Measurements from ENCODE around the gene KRTAP12-1. TPM values are rescaled to one million over a fixed set of nuclear protein-coding genes. Genes with fewer than 3 reads are reported as not detected.
"Not testable (repeated sequence)": the region's sequence is repeated elsewhere in the genome, so short reads cannot be mapped to it uniquely, and the experiment has no call there.

Gene KRTAP12-1
- total RNA-seq, 1 donor from 2014 or later: not detected

DNA sequence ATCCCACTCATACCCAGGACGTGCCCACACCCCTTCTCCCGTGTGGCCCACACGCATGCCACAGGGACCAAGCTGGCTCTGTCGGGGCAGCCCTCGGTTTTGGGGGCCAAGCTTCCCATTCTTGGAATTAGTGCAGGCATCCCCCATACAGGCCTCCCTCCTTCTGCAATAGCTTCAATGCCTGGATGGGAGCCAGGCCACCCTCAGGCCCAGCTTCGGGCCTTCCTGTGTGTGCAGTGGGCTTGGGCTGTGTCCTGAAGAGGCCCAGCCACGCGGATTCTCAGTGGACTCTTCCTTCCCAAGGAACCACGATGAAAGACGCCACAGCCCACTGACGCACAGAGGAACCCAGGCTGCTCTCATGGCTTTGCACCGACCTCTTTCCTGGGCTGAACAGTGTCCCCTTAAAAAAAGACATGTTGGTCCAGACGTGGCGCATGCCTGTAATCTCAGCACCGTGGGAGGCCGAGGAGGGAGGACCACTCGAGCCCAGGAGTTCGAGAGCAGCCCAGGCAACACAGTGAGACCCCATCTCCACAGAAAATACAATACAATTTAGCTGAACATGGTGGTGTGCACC, 32.4 kb downstream of the KRTAP12-1 start:
- DNase-seq (ENCODE audit: low spot score): no peak
- peaks cover 6% of the 10 kb centered on the region for H3K9me3 Mint-ChIP-seq
- no peak overlapping the region for H3K27ac Mint-ChIP-seq
- intact Hi-C loops (cut with micrococcal nuclease): no loop called here
- peaks cover 7% of the 10 kb centered on the region for H3K4me1 Mint-ChIP-seq (ENCODE audit: low read depth)
- no peak overlapping the region for H3K4me3 Mint-ChIP-seq (ENCODE audit: low read depth)
- H3K36me3 Mint-ChIP-seq (ENCODE audit: low read depth): peaks cover 6% of the 10 kb centered on the region
- no peaks in the 10 kb centered on the region for H3K27me3 Mint-ChIP-seq (ENCODE audit: low read depth)

DNA sequence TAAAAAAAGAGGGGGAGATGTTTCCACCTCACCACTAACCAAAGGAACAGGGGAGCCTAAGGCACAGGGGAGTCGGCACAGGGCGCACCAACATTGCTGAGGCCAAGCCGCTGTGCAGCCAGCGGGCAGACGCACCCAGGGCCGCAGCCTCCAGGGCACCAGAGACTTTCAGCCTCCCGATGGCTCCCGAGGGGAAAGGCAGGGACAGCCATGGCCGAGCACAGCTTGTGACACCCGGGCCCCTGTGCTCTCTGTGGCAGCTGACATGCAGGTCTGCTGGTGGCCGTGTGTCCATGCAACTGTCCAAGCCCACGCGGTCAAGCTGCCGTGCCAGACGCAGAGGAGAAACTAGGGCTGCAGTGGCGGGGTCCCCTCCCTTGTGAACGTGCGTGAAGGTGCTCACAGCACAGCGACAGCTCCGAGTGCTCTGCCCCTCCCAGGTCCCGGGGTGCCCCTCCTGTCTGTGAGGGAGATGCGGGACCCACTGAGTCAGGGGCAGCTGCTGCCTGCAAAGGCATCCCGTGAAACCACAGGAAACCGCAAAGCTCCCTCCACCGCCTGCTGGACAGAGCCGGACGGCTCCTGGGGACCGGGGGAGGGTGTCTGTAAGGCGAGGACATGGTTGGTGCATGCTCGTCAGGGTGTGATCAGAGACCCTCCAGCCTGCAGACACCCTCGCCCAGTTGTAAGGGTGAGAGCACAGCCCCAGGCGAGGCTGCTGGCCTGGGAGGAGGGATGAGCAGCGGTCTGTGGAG, 33.2 kb downstream of the KRTAP12-1 start:
- no peaks in the 10 kb centered on the region for H3K27me3 Mint-ChIP-seq (ENCODE audit: low read depth)
- H3K27ac Mint-ChIP-seq: no peak overlapping the region
- peaks cover 15% of the 10 kb centered on the region for H3K9me3 Mint-ChIP-seq
- H3K36me3 Mint-ChIP-seq (ENCODE audit: low read depth): peaks cover 2% of the 10 kb centered on the region
- no peak overlapping the region for H3K4me3 Mint-ChIP-seq (ENCODE audit: low read depth)
- intact Hi-C loops (cut with micrococcal nuclease): no loop called here
- H3K4me1 Mint-ChIP-seq (ENCODE audit: low read depth): peaks cover 2% of the 10 kb centered on the region
- no peak for DNase-seq (ENCODE audit: low spot score)

DNA sequence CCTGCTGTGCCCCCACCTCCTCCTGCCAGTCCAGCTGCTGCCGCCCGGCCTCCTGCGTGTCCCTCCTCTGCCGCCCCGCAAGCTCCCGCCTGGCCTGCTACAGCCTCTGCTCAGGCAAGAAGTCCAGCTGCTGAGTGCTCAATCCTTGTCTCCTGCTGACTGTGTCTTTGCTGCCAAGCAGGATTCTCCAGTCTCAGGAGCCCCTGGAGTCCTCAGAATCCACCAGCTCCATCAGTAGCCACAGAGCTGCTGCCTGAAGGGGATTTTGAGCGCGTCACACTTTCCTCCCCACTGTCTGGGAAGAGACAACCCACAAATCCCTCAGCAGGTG, 34.8 kb downstream of the KRTAP12-1 start:
- intact Hi-C loops (cut with micrococcal nuclease): no loop called here
- H3K27me3 Mint-ChIP-seq (ENCODE audit: low read depth): no peaks in the 10 kb centered on the region
- no peak overlapping the region for H3K4me3 Mint-ChIP-seq (ENCODE audit: low read depth)

DNA sequence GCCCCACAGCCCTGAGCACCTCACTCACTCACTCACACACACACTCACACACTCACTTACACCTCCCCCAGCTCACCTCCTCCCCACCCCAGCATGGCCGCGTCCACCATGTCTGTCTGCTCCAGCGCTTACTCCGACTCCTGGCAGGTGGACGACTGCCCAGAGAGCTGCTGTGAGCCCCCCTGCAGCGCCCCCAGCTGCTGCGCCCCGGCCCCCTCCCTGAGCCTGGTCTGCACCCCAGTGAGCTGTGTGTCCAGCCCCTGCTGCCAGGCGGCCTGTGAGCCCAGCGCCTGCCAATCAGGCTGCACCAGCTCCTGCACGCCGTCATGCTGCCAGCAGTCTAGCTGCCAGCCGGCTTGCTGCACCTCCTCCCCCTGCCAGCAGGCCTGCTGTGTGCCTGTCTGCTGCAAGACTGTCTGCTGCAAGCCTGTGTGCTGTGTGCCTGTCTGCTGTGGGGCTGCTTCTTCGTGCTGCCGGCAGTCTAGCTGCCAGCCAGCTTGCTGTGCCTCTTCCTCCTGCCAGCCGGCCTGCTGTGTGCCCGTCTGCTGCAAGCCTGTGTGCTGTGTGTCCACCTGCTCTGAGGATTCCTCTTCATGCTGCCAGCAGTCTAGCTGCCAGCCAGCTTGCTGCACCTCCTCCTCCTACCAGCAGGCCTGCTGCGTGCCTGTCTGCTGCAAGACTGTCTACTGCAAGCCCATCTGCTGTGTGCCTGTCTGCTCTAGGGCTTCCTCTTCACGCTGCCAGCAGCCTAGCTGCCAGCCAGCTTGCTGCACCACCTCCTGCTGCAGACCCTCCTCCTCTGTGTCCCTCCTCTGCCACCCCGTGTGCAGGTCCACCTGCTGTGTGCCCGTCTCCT, 35.4 kb downstream of the KRTAP12-1 start, which contains the start of gene KRTAP10-11:
KRTAP10-11 (plus strand) TSS at position 49 of the 856 bp plus-strand sequence; CDS start at position 94, 45 bp downstream.
- H3K27ac Mint-ChIP-seq; DNase-seq (ENCODE audit: low spot score); H3K4me3 Mint-ChIP-seq (ENCODE audit: low read depth); intact Hi-C loops (cut with micrococcal nuclease); H3K36me3 Mint-ChIP-seq (ENCODE audit: low read depth); H3K27me3 Mint-ChIP-seq (ENCODE audit: low read depth); H3K4me1 Mint-ChIP-seq (ENCODE audit: low read depth): not testable (repeated sequence)
- H3K9me3 Mint-ChIP-seq: peaks cover 28% of the 10 kb centered on the region

More for the DNA sequence above, 34.8 kb downstream of the KRTAP12-1 start:
- H3K4me1 Mint-ChIP-seq (ENCODE audit: low read depth): no peaks in the 10 kb centered on the region
- no peak for DNase-seq (ENCODE audit: low spot score)
- H3K27ac Mint-ChIP-seq: no peak overlapping the region
- no peaks in the 10 kb centered on the region for H3K36me3 Mint-ChIP-seq (ENCODE audit: low read depth)
- H3K9me3 Mint-ChIP-seq: peaks cover 22% of the 10 kb centered on the region

DNA sequence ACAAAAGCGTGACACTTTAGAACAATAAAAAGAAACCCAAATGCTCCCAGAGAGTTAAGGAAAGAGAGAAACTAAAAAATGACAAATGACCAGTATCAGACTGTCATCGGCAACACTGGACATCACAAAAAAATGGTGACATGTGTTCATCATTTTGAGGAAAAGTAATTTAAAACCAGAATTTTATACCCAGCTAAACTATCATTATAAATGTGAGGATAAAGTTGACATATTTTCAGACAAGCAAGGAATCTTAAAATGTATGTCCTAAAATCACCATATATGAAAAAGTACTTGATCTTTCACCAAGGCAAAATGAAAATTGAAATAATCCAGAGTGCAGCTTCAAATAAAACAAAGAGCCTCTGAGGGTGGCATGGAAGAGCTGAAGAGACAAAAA, 37.1 kb downstream of the KRTAP12-1 start:
- peaks cover 41% of the 10 kb centered on the region for H3K9me3 Mint-ChIP-seq
- intact Hi-C loops (cut with micrococcal nuclease): no loop called here
- H3K36me3 Mint-ChIP-seq (ENCODE audit: low read depth): no peaks in the 10 kb centered on the region
- H3K4me1 Mint-ChIP-seq (ENCODE audit: low read depth): no peaks in the 10 kb centered on the region
- H3K4me3 Mint-ChIP-seq (ENCODE audit: low read depth): no peak overlapping the region
- H3K27me3 Mint-ChIP-seq (ENCODE audit: low read depth): no peaks in the 10 kb centered on the region
- DNase-seq (ENCODE audit: low spot score): no peak
- H3K27ac Mint-ChIP-seq: no peak overlapping the region

DNA sequence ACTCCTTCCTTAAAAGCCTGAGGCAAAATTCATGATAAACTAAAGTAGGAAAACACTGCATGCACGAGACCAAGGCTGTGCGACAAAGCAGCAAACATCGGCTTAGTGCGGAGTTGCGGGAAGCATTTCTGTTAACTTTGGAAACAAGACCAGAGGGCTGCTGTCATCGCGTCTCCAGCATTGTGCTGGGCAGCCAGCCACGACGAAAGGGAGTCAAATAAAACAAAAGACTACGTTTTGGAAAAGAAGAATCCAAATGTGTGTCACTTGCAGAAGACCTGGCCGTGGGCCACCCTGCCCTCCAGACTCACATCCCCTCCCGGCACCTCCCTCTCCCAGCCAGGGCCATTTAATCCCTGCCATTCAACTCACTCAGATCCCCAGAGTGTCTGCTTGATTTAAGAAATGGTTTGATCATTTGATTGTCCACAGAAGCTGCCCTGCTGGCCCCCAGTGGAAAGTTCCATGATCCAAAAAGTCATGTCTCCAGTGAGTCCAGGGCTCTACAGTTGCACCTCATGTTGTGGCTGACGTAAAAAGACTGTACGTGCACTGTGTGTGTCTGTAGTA, 38.1 kb downstream of the KRTAP12-1 start:
- no peak overlapping the region for H3K27ac Mint-ChIP-seq
- peaks cover 44% of the 10 kb centered on the region for H3K9me3 Mint-ChIP-seq

DNA sequence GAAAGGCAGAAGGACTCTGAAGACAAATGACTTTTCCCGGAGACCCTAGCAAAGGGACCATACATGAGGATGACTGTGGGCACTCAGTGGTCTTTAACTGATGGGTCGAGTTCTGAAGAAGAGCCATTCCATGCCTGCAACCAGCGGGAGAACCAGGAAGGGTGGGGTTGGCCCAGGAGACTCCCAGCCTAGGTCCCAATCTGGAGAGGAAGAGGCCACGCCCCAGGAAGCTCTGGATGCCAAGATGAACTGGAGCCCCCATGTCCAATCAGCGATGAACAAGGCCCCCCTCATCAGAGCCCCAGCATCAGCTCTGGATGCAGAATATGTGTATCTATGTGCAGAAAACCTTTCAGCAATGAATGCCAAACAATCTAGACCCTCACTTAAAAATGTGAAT, 41.2 kb downstream of the KRTAP12-1 start:
- Mint-ChIP-seq H3K36me3 (ENCODE audit: low read depth) (no peaks in the 10 kb centered on the region), H3K4me1 (ENCODE audit: low read depth) (no peaks in the 10 kb centered on the region), H3K27ac (no peak overlapping the region), H3K27me3 (ENCODE audit: low read depth) (no peaks in the 10 kb centered on the region), H3K9me3 (peaks cover 44% of the 10 kb centered on the region), H3K4me3 (ENCODE audit: low read depth) (no peak overlapping the region)
- no peak for DNase-seq (ENCODE audit: low spot score)
- intact Hi-C loops (cut with micrococcal nuclease): no loop called here

More for the DNA sequence above, 38.1 kb downstream of the KRTAP12-1 start:
- Mint-ChIP-seq H3K4me3 (ENCODE audit: low read depth) (no peak overlapping the region), H3K4me1 (ENCODE audit: low read depth) (no peaks in the 10 kb centered on the region), H3K36me3 (ENCODE audit: low read depth) (no peaks in the 10 kb centered on the region), H3K27me3 (ENCODE audit: low read depth) (no peaks in the 10 kb centered on the region)
- intact Hi-C loops (cut with micrococcal nuclease): no loop called here
- DNase-seq (ENCODE audit: low spot score): no peak

DNA sequence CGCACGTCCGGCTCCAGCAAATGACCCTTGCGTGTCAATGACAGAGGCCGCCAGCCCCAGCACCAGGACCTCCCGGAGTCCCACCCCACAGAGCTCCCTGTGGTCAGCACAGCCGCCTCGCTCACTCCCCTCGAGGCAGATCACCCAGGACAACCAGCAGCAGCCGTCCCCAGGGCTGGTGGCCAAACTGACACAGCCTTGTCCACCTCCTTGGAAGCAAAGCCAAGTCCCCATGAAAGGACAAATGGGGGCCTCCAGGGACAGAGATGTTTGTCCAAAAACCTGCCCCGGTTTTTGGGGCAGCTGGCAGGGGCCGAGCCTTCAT, 42.7 kb downstream of the KRTAP12-1 start:
- no peaks in the 10 kb centered on the region for H3K4me1 Mint-ChIP-seq (ENCODE audit: low read depth)
- H3K27ac Mint-ChIP-seq: no peak overlapping the region
- no peaks in the 10 kb centered on the region for H3K36me3 Mint-ChIP-seq (ENCODE audit: low read depth)
- intact Hi-C loops (cut with micrococcal nuclease): no loop called here
- peaks cover 35% of the 10 kb centered on the region for H3K9me3 Mint-ChIP-seq
- H3K27me3 Mint-ChIP-seq (ENCODE audit: low read depth): peaks cover 2% of the 10 kb centered on the region
- no peak overlapping the region for H3K4me3 Mint-ChIP-seq (ENCODE audit: low read depth)
- no peak for DNase-seq (ENCODE audit: low spot score)

DNA sequence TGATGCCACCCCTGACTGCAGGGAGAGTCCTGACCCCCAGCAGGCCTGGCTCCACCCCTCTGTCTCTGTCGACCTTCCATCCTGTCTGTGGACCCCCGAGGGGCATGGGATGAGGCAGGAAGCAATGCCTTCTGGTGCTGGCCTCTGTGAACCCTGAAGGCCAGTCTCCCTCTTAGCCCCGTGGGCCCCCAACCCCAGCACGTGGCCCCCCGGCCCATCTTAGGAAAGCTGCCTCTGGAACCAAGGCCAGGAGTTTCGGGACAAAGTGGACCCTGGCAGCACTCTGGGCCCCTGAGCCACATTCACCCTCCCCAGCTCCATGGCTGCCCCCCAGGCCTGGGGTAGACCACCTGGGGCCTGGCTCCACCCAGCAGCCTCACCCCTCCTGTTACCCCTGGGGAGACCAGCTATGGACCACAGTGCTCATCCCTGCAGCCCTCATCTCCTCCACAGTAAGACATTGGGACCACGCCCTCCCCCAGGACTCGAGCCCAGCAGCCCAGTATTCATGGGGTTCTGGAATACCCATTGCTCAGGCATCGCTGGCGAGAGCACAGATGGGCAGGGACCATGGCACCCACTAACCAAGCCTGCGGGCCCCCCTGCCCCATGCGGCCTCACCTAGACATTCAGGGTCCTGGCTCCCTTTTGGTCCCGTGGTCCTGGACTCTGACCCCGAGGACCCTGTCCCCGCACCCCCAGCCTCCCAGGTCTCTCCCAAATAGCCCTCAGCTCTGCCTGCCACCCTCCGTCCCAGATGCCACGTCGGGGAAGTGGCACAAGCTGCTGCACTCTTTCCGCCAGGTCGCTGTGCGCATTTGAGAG, 43.2 kb downstream of the KRTAP12-1 start:
- intact Hi-C loops (cut with micrococcal nuclease): not testable (repeated sequence)

DNA sequence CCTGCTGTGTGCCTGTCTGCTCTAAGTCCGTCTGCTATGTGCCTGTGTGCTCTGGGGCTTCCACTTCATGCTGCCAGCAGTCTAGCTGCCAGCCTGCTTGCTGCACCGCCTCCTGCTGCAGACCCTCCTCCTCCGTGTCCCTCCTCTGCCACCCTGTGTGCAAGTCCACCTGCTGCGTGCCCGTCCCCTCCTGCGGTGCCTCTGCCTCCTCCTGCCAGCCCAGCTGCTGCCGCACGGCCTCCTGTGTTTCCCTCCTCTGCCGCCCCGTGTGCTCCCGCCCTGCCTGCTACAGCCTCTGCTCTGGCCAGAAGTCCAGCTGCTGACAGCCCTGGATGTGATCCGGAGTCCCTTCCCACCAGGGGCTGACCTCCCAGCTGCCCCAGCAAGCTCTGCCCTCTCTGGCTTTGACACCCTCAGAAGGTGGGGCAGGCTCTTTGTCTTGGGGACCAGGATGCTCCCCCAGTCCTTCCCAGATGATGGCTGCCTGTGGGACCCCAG, 44.1 kb downstream of the KRTAP12-1 start:
- not testable (repeated sequence) for DNase-seq (ENCODE audit: low spot score); H3K4me3 Mint-ChIP-seq (ENCODE audit: low read depth); H3K27ac Mint-ChIP-seq

More for the DNA sequence above, 43.2 kb downstream of the KRTAP12-1 start:
- DNase-seq (ENCODE audit: low spot score); H3K27ac Mint-ChIP-seq; H3K36me3 Mint-ChIP-seq (ENCODE audit: low read depth); H3K4me1 Mint-ChIP-seq (ENCODE audit: low read depth); H3K4me3 Mint-ChIP-seq (ENCODE audit: low read depth); H3K27me3 Mint-ChIP-seq (ENCODE audit: low read depth): not testable (repeated sequence)
- H3K9me3 Mint-ChIP-seq: peaks cover 29% of the 10 kb centered on the region

DNA sequence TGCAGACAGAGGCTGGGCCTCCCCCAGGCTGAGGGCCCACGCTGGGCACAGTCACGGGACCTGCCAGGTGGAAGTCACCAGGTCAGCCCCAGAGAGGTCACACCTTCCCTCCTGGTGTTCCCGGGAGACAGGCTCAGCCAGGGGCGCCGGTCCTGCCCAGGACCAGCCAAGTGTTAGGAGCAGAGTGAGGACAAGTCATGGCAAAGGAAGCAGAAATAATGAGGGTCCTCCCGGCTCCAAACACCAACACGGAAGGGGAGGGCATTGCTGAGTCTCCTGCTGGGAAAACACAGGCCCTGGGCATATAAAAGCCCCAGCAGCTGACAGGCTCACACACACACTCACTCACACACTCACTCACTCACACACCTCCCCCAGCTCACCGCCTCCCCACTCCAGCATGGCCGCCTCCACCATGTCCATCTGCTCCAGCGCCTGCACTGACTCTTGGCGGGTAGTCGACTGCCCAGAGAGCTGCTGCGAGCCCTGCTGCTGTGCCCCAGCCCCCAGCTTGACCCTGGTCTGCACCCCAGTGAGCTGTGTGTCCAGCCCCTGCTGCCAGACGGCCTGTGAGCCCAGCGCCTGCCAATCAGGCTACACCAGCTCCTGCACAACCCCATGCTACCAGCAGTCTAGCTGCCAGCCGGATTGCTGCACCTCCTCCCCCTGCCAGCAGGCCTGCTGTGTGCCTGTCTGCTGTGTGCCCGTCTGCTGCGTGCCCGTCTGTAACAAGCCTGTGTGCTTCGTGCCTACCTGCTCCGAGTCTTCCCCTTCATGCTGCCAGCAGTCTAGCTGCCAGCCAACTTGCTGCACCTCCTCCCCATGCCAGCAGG, 44.7 kb downstream of the KRTAP12-1 start, which contains the start of gene KRTAP10-10:
KRTAP10-10 (plus strand) TSS at position 339 of the 833 bp plus-strand sequence; CDS start at position 401, 62 bp downstream.
- no peak for DNase-seq (ENCODE audit: low spot score)
- Mint-ChIP-seq H3K27ac (no peak within 1 kb of the TSS), H3K36me3 (ENCODE audit: low read depth) (no peaks in the 10 kb centered on the region), H3K9me3 (peaks cover 31% of the 10 kb centered on the region), H3K27me3 (ENCODE audit: low read depth) (peaks cover 2% of the 10 kb centered on the region), H3K4me3 (ENCODE audit: low read depth) (no peak within 1 kb of the TSS), H3K4me1 (ENCODE audit: low read depth) (no peaks in the 10 kb centered on the region)
- intact Hi-C loops (cut with micrococcal nuclease): no loop called here

More for the DNA sequence above, 44.1 kb downstream of the KRTAP12-1 start:
- H3K36me3 Mint-ChIP-seq (ENCODE audit: low read depth); H3K27me3 Mint-ChIP-seq (ENCODE audit: low read depth); intact Hi-C loops (cut with micrococcal nuclease); H3K4me1 Mint-ChIP-seq (ENCODE audit: low read depth): not testable (repeated sequence)
- peaks cover 29% of the 10 kb centered on the region for H3K9me3 Mint-ChIP-seq
